GM18505 (cell line): ENCODE data around the gene GPR161.

Source experiments
- ATAC-seq: cut with Tn5 transposase; IDR thresholded peaks from one replicate; pipeline ENCODE4 v1.9.1; 2021; ENCODE audit not compliant: unreplicated experiment
- POLR2A ChIP-seq: IDR thresholded peaks from 4 replicates; pipeline ENCODE4 v1.6.1; 2011; ENCODE audit warnings: borderline replicate concordance; ENCODE audit not compliant: insufficient read depth, insufficient read length; ENCODE audit errors: extremely low read depth

The GPR161 gene

DNA sequence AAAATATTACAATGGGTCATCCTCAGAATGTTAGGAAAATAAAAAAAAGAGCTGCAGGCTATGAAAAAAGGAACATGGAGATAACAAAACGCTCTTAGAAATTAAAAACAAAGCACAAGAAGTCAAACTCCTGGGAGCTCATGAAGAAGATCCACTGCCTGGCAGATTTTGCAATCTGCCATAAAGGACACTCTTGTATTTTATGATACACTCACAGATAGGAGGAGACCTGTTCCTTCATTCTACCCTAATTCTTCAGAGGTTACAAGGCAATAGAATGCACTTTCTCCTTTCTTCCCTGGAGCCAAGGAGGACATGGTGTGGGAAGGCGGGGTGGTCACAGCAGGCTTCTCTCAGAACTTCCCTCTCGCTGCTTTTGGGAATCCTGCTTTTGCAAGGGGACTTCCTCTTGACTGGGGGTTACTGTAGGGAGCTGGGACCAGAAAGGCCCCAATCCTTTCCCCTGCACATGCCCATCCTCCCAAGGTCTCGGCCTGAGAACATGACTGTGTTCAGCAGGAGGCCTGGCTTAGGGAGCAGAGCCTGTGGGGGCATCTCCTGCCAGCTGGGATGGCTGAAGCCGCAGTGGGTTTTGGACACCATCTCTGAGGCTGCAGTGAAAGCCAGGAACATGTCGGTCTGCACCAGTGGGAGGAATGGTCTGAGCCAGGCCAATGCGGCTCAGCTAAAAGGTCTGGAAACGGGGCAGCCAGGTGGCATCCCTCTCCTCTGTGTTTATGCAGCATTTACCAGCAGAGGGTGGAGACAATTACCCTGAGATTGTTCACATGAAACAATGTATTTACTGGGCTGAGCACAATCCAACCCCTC is 44.8 kb downstream of the GPR161 start:
- no peak for ATAC-seq
- no peak for TF ChIP-seq POLR2A

GRCh38 chr1:168091063-168091462 is 45.7 kb downstream of the GPR161 start:
- ATAC-seq: no peak
- no peak for TF ChIP-seq POLR2A

GRCh38 chr1:168090395-168090794 is 46.3 kb downstream of the GPR161 start:
- TF ChIP-seq POLR2A: no peak
- no peak for ATAC-seq

- no peak for ATAC-seq
- no peak for TF ChIP-seq POLR2A
Observed at GRCh38 chr1:168089979-168090337, 46.8 kb downstream of the GPR161 start.

DNA sequence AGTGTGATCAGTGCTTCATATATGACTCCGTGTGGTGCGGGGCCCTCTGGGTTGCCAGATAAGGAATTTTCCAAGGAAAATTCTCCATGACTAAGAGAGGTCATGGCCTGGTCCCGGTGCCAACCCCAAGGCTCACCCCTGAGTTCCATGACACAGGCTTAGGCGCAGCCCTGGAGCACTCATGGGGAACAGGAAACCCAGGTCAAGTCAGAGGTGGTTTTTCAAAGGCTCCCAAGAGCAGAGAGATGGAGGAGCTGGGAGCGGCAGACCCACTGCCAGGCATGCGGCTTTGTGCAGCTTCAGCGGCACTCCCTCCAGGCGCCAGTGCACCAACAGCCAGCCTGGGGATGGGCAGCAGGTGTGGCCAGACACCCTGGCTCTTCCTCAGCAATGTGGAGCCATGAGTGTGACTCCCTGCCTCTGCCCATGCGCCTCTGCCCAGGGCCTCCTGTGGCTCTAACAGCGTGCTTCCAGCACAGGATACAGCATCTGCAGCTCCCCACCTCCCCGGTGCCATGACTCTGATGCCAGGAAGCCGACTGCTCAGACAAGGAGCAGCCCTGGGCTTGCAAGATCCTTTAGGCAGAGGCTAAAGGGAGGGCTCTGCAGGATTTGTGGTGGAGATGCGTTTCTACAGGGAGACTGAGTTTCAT is 47.3 kb downstream of the GPR161 start:
- no peak for ATAC-seq
- TF ChIP-seq POLR2A: no peak

DNA sequence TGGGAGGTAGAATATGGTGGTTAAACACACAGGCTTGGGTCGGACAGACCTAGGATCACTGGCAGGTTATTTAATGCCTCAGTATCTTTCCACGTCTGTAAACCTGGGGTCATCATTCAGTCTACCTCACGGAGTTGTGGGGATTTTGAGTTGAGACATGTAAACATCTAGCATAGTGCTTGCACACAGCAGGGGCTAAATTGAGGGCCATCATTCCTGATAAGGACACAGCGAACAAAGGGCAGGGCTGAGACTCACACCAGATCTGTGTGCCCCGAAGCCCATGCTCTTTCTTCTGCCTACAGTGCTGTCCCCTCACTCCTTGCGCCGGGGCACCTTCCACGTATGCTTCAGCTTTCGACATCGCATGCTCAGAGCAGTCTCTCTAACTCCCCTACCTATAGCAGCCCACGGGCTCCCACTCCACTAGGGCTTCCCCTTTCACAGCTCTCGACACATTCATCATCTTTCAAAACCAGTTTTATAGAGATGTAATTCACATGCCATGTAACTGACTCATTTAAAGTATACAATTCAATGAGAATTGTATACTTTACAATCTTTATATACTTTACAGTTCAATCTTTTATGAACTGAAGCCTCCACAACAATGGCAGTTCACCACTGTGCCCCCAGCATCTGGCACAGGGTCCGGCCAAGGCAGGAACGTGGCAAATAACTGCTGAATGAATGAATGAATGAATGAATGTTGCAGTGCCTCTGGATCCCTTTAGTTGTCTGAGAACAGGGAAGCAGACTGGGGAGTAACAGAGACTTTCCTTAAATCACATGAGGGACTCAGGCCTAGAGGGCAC is 48.0 kb downstream of the GPR161 start:
- ATAC-seq: no peak
- TF ChIP-seq POLR2A: no peak

GRCh38 chr1:168087696-168088095 is 49.0 kb downstream of the GPR161 start:
- TF ChIP-seq POLR2A: no peak
- ATAC-seq: no peak

GRCh38 chr1:168086438-168086837 is 50.3 kb downstream of the GPR161 start:
- no peak for ATAC-seq
- no peak for TF ChIP-seq POLR2A

DNA sequence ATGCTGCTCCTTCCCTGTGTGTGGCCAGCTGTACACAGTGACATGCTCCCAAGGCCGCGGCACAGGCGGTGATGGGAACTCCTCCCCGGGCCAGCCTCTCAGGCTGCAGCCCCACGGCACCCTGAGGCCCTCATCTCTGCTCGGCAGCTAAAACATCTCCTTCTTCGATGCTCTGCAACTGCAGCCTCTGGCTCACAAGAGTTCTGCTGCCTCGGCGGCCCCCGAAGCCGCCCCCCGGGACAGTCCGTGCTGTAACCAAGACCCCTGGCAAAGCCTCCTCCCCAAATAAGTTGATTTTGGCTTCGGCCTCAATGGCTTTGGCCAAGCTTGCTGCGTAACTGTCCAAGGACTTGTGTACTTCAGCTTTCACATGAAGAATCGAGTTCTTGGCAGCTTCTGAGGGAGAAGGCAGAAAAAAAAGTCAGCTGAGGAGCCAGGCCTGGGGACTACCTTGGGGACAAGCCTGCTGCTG is 51.3 kb downstream of the GPR161 start:
- TF ChIP-seq POLR2A: no peak
- ATAC-seq: no peak

DNA sequence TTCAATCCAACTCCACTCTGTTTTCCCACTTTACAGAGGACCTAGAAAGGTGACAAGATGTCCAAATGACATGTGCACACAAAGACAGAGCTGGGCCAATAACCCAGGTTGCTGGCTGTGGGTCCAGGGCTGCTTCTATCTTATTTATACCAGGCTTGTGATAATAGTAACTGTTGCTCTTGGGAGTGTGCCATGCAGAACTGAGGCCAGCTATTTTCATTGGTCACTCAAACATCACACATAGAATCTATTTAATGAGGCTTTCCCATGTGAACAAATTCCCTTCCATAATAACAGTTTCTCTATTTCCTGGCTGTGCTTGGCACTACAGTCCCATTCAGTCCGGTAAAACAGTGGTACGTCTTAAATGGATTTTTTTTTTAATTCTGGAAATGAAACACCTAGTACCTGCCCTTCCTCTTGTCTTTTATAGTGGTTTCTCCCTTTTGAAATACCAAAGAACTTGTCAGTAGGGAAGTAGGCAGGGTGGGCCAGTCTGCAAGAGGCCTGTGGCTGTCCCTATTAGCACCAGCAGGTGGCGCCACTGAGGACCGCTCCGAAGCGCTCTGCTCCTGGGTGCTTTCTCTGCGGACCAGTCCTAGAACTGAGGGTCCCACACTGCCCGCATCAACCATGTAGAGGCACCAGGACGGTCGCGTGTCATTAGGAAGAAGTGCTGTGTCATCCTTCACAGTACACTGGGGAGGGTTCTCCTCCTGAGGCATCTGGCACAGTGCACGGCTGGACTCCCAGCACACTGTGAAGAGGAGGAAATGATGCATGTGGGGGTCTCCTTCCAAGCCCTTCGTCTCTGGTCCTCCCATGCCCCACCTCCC is 52.1 kb downstream of the GPR161 start:
- no peak for TF ChIP-seq POLR2A
- ATAC-seq: no peak

GRCh38 chr1:168083456-168084325 is 53.0 kb downstream of the GPR161 start:
- no peak for TF ChIP-seq POLR2A

DNA sequence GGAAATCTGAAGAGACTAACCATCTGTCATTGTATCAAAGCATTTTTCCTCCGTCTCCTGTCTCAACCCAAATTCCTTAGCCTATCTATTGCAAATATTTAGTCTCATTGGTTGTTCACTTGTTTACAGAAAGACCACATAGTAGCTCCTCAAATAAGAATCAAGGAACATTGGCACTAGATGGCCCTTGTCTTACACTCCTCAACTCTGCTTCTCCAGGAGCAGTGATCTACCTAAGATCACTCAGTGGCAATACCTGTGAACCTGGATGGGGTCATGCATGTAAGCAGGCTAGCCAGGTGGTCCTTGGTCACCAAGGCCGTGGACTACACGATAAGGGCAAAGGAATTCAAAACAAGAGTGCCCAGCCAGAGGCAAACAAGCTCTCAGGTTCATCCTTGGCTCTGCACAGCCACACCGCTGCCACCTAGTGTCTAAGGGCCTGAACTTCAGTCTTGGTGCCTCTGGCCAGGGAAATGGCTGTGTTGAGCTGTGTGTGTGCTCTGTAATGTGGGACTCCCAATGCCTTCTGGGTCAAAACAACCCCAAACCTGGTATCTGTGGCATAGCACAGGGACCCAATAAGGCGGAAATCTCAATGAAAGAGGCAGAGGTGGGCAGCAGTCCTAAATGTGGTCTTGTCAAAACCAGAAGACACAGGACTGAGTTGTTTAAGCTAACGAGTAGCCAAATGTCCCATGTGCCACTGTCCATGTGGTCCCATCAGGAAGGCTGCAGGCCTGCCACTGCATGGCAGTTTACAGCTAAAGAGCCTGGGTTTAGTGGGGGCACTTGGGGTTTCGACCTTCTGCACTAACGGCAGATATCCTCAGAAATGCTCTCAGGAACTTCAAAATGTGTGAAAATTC is 54.5 kb downstream of the GPR161 start:
- no peak for TF ChIP-seq POLR2A
- ATAC-seq: peak; percentile 82

More at GRCh38 chr1:168083456-168084325, 53.0 kb downstream of the GPR161 start:
- no peak for ATAC-seq
